Measurements from ENCODE around the gene TAF1L. TPM values are rescaled to one million over a fixed set of nuclear protein-coding genes. Genes with fewer than 3 reads are reported as not detected.

TAF1L gene
- total and polyA plus RNA-seq, 2 of the 13 experiments (the other 11 are each of a cell fraction or from before 2014, with no cell fraction given), result not detected

GRCh38 chr9:32589083-32589723, 46.3 kb downstream of the TAF1L start (continued):
- no peak for TF ChIP-seq AHDC1 (CRISPR knock-in tag; IDR thresholded peaks at IDR 0.05; ENCODE audit: borderline replicate concordance)
- TF ChIP-seq ZNF235 (CRISPR knock-in tag; IDR thresholded peaks at IDR 0.05; ENCODE audit: borderline replicate concordance), result no peak
- TF ChIP-seq MZF1 (CRISPR knock-in tag; IDR thresholded peaks at IDR 0.05; ENCODE audit: borderline replicate concordance), result no peak
- no peak for TF ChIP-seq CHD2 (IDR thresholded peaks at IDR 0.05; ENCODE audit: low read depth, low read length)
- TF ChIP-seq GPBP1L1 (CRISPR knock-in tag; IDR thresholded peaks at IDR 0.05), result no peak
- no peak for TF ChIP-seq ZNF318 (CRISPR knock-in tag; IDR thresholded peaks at IDR 0.05)
- no peak for TF ChIP-seq HMGXB3 (CRISPR knock-in tag; IDR thresholded peaks at IDR 0.05; ENCODE audit: borderline replicate concordance)
